GM19239 (cell line): ENCODE results near the gene TGFBR3.
A peak's percentile ranks its signal among the peaks of the same experiment; 100 is the strongest.

Source experiments
- DNase-seq: peaks from one replicate; pipeline ENCODE4 v3.0.0; 2011; ENCODE audit warnings: low spot score; ENCODE audit not compliant: insufficient read length
- FAIRE-seq: peaks from 2 replicates; lab custom pipeline; 2011; peaks lifted over from hg19 to GRCh38; lab: Jason Lieb, UNC

The TGFBR3 gene

DNA sequence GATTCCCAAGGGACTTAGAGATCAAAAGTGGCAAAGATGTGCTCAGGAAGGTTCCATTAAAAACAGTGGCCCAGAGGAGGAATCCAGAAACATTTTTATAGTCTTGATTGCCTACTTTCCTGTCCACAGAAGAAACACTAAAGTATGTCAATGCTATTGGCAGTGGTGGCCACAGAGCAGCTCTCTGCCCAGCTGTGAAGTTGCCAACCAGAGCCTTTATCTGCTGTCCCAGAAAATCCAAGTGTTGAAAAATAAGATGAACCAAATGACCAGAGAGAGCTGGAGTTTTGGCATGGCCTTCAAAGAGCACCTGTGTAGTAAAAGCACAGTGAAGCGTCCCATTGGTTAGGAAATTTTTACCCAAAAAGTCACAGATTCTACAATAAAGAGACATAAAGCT lies 181.2 kb downstream of the TGFBR3 start:
- FAIRE-seq (no peak), DNase-seq (no peak)

DNA sequence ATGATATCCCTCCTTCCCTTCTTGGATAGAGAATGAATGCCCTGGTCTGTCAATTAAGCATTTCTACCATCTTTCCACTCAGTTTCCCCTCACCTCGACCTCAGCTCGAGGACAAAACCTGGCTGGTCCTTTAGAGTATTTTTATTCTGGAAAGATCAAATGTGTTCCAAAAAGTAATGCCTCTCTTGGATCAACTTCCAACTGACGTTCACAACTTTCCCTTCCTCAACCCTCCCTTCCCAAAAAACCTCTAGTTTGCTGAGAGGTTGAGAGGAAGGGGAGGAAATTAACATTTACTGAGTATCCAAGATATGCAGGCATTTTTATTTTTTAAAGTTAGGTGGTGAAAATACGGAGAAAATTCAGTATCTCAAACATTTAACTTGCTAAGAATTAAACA lies 182.9 kb downstream of the TGFBR3 start:
- DNase-seq: no peak

DNA sequence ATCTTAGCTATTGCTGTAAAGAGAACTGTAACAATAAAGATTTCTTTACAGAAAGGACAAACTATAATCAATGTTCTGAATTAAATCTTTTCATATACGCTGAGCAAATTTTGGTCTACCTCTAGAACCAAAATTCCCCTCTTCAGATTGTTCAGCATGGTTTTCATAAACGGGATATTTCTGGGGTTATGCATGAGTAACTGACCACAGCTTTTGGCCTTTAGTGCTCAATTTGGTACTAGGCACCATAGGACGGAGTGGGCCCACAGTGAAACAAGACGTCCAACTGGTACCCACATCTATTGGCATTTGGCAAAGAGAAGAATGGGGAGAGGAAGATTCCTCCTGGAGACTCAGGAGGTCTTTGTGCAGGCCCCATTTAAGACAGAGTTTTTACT lies 184.5 kb downstream of the TGFBR3 start:
- no peak for FAIRE-seq
- no peak for DNase-seq

More for the DNA sequence above, 182.9 kb downstream of the TGFBR3 start:
- FAIRE-seq: no peak

DNA sequence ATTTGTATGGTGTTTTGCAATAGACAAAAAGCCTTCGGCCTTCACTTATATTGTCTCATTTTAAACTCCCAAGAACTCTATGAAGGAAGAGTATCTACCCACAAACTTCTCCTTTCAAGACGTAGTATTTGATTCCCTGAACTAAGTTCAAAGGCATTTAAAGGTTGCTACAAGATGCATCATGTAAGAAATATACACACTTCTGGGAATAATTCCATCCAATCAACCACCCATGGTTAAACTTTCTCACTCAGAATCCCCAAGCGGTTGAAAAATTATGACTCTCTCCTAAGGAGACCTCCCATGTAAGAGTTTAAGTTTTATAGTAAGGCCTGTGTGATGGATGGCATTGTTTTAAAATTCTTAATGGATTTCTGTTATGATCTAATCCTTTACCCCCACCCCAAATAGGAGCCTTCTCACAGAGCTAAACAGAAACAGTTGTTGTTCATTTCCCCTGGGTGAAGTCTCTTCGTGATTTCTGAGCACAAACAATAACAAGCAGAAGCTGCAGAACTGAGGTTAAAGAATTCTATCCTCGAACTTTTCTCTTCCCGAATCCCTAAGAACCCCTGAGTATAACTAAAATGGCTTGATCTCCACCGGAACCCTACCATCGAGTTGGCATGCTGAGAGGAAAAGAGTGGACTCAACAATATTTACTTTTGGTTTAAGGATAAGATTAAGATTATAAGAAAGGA lies 185.0 kb downstream of the TGFBR3 start:
- no peak for FAIRE-seq
- no peak for DNase-seq

DNA sequence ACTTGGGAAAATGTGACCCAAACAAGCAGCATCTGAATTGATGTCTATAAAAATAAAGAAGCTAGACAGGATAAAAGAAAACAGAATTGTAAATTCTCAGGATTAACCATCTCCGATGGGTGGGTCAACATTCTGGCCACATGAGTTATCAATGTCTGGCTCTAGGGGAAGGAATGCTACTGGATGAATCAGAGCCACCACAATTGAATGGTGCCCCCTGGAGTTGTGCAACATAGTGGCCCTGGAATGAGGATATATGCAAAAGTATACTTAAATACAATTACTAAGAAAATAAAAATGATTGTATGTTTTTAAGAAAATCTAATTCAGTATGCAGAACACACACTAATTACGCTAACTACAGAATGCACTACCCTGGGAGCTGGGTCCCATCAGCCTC lies 185.6 kb downstream of the TGFBR3 start:
- DNase-seq (no peak), FAIRE-seq (no peak)

DNA sequence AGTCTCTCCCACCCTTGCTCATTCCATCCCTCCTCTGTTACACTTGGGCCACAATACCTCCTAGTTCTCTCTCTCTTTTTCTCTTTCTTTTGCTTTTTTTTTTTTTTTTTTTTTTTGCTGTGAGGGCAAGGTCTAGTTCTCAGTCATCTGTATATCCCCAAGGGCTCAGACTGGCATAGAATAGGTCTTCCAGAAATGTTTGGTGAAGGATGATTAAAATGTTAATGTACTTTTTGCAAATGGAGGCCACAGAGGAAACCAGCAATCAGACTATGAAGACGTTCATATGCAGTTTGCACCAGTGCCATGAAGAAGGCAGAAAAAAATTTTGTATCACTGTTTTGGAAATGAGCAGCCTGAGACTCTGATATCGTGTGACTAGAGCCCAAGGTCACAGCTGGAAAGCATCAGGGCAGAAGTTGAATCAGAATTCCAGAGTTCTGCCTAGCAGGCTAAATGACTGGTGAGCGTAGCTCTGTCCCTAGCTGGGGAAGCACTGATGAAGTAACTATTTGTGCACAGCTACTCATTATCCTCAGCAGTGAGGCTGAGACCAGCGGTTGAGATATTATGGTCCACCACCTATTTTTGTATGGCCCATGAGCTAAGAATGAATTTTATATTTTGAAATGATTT lies 186.5 kb downstream of the TGFBR3 start:
- DNase-seq (no peak), FAIRE-seq (no peak)

DNA sequence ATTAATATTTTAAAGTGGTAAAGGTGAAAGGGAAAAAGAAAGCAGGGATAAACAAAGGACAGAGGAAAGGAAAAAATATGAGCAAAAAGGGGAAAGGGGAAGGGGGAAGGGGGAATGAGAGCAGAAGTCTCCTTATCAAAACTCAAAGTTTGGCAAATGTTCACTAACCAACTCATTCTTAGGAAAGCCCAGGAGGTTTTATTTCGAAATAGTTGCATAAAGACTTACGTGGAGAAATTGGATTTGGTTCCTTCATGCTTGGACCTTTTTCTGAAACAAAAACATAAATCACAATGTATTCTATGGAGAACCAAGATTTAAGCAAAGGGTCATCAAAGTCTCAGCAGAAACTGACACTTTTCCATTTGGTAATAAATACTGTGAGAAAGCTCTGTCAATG lies 188.1 kb downstream of the TGFBR3 start:
- DNase-seq: no peak
- FAIRE-seq: no peak

DNA sequence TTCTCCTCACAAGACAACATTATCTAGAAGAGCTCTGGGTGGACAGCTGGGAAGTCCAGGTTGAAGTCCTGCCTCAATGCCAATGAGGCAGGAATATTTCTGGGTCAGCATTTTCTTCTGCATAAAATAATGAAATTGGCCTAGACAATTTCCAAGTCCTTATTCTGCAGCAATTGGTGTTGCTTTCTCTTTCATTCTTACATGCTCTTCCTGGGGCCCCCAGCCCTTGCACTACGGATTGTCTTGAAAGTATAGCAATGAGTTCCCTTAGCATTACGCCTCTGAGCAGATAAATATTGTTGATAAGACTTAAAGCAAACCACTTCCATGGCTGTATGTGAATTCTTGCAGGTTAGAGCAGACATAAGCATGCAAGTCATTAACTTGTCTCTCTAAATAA lies 188.5 kb downstream of the TGFBR3 start:
- FAIRE-seq: no peak
- DNase-seq: no peak

DNA sequence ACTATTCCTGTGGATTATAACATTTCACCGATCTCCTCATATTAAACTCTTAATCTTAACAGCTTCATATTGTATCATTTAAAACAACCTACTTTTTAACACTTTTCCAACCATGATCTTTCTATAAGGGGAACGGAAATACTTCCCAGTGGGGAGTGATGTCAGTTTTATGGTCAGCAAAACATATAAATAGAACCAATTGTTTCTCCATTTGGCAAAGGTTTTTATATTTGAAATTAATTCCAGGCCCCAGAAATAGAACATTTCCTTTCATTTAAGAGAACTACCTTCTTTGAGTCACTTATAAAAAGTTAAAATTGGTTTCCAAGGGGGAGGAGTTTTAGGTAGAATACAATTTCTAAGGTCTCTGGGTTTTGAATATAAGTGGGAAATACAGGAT lies 189.6 kb downstream of the TGFBR3 start:
- DNase-seq (no peak), FAIRE-seq (no peak)

DNA sequence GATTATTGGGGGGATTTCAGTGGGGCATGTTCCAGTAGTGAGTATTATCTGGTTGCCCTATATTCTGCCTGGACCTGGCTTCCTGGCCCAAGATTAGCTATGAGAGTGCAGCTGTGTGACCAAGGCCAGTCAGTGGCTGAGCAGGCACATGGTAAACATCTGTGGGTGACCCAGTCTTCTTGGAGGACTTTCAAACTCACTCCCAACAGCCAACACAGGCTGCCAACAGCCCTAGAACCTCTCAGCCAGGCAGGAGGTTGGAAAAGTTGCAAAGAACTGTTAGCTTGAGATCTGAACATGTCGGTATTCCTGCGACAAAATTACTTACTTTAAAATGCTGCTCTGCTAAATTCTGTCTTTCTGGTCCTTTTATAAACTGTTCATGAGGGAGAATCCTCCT lies 192.4 kb downstream of the TGFBR3 start:
- FAIRE-seq (no peak), DNase-seq (no peak)

DNA sequence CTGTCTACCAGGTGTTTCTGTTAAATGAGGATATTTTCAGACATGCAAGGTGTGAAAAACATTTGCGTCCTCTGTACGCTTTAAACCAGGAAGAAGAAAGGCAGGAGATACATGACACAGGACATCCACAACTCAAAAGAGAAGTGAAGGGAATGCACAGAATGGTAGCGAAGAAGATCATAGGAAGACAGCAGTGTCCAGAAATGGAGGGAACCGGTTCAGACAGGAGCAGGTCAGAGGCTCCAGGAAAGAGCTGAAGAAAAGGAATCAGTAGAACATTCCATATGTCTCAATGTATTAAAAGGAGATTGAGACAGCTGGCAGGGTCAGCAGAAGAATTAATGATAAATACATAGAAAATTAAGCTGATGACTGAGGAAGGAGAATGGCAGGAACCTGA lies 194.4 kb downstream of the TGFBR3 start:
- DNase-seq: no peak
- no peak for FAIRE-seq

DNA sequence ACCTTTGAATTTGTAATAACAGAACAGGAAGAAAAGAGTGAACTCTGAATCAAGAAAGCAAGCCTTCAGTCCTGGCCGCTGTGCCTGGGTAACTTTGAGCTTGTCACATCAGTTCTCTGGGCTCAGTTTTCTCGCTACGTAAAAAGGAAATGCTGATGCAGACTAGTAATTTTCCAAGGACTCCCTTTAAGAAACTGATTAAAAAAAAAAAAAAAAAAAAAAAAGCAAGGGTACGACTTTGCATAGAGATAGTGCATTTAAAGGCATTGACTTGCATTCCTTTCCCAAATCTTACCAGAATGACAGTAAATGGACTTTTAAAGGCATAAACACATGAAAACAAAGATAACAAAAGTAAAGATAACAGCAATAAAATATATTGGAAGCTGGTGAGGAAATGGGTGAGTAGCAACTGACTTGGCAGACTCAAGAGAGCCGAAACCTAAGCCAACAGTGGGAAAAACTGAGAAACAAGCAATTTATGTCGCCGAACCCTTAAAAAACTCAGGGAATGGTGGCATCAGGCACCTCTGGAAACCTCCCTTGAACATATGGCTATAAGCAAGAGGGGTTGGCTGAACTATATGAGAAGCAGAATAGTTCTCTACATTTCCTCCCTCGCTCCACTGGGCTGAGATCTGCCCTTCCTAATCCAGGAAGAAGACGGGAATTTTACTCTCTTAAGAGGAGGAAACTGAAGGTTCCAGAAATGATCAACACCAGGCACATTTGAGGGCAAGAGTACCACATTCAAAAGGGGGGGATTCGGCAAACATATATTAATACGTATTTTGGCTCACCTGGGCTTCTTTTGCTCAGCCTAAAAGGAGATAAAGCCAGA lies 196.1 kb downstream of the TGFBR3 start:
- no peak for DNase-seq
- FAIRE-seq: no peak

DNA sequence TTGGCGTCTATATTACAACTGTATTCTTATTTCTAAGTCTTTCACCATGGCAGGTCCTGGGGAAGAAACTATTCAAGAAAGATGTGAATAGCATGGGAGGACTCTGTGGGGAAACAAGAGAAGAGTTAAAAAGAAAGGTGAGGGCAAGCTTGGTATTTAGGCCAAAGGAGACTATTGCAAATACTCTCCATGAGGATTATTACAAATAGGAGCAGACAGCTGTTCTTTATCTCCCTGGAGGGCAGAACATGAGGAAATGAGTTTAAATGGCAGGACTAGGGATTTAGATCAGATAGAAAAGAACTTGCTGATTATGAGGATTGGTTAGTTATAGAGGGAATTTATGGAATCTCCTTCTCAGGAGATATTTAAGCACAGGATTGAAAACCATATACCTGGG lies 198.5 kb downstream of the TGFBR3 start:
- no peak for DNase-seq
- FAIRE-seq: no peak

DNA sequence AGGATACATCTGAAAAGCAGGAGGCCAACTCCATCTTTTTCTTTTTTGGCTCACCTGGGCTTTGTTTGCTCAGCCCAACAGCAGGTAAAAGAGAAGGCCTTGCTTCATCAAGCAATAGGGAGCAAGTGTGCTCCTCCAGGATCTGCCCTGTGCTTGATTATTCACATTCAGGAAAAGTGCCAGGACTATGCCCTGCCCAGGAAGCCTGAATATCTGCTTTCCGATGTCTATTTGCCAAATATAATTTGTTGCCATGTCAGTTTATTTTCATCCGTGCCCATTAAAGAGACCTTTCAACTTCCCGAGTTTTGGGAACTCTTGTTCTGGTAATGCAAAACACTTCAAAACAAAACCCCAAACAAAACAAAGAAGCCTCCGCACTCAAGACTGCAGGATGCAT lies 200.0 kb downstream of the TGFBR3 start:
- no peak for FAIRE-seq

DNA sequence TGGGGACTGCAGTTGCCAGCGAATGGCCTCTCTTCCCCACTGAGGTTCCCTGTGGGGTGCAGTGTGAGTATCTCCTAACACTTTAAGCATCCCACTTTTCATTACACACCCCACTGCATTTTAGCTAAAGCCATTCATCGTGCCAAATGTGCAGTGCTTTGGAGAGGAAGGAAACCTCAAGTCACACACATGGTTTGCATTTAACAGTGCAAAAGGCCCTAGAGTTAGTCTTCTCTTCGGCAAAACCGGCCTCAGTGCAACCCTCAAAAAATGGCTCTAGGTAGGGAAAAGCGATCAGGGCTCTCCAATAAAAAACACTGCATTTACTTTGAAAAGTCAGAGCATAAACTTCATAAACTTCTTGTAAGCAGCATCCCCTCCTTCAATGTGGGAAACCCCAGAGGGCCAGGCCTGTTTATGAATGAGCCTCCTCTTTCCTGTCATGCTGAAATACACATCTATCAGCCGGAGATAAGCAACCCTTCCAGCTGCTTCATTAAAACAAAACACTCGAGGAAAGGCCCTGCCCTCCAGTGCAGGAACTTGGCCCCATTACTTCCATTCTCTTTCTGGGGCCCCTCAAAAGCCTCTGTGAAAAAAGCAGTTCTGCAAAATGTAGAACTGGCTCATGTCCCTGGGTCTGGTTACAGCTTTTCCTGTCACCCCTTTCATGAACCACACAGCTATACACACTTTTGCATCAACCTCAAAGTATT lies 201.3 kb downstream of the TGFBR3 start:
- FAIRE-seq: no peak
- no peak for DNase-seq

More for the DNA sequence above, 200.0 kb downstream of the TGFBR3 start:
- no peak for DNase-seq

DNA sequence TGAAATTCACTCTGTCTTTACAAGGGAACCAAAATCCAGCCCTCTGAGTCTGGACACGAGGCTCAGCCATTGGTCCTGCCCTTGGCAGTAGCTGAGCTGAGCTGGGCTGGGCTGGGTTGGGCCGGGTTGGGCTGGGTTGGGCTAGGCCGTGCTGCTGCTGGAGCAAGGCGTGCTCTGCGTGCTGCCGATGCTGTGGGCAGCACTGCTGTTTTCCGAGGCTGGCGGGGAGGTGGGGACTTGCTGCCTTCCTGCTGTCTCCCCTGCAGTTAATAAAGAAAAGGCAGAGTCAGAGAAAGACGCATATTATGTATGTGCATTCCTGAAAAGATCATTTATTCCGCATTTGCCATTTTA lies 202.4 kb downstream of the TGFBR3 start:
- DNase-seq (no peak), FAIRE-seq (no peak)

DNA sequence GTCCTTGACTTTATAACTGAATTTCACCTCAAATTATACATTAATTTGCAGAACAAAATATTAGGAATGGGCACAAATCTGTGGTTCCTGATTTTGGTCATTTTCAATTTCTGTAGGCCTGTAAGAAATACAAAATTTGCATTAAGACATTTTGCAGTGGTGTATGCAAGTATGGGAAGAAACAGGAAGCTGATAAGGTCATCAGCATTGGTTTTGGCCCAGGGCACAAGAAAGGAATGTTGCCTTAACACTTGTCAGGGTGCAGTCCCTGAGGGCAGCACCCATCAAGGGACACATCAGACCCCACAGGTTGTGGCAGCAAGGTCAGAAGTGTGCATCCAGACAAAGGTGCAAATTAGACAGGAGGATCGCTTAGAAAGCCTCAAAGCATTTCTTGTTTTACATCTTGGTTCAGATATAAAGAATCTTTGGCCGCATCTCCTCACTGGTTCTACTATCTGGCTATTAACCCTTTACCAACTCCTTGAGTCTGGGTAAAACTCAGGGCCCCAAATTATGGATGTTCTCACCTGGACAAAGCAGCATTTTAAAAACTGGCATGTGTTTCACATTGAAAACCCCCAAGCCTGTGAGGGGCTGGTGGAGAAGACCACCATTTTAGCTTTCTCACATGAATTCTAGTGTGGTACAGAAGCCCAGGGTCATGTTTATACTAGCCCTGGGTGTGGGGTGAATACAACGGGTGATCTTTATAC lies 202.9 kb downstream of the TGFBR3 start:
- FAIRE-seq: peak; percentile 44
- no peak for DNase-seq

DNA sequence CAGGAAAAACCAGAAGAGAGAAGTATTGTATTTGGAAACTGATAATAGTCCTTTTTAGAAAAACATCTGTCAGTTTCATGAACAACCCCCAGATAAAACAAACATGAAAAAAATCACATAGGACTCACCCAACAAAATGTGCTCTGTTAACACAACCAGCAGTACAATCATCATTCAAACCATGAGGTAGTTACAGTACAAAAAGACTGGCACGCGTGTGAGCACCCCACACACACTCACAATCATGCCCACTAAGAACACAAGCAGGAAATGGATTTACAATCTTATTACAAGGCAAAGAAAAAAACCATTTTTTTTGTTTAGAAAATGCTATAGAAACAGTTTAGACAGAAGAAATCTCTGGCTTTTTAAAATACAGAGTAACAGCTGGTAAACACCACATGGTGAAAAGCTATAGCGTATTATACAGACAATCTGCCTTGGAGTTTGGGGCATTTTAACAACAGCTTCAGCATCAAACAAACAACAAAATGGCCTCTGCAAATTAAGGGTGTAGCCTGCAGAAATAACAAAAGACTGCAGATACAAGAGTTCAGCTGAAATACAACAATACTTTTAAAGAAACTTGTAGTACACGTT lies 205.3 kb downstream of the TGFBR3 start:
- no peak for FAIRE-seq

DNA sequence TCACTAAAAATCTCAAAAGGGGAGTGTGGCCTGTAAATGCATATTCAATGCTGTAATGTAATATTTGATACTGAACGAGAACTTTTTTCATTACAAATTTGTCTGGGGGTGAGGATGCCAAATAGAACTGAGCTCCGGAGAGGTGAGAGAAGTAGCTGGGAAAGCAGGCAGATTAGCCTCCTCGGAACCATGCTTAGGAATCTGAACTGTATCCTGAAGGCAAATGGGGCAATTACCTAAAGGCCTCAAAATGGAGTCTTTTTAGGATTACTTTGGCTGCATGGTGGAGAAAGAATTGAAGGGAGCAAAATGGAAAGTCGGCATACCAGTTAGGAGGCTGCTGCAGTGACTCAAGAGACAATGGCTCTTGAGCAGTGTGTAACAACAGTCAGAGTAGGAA lies 206.5 kb downstream of the TGFBR3 start:
- DNase-seq: no peak
- FAIRE-seq: no peak

More for the DNA sequence above, 205.3 kb downstream of the TGFBR3 start:
- no peak for DNase-seq

DNA sequence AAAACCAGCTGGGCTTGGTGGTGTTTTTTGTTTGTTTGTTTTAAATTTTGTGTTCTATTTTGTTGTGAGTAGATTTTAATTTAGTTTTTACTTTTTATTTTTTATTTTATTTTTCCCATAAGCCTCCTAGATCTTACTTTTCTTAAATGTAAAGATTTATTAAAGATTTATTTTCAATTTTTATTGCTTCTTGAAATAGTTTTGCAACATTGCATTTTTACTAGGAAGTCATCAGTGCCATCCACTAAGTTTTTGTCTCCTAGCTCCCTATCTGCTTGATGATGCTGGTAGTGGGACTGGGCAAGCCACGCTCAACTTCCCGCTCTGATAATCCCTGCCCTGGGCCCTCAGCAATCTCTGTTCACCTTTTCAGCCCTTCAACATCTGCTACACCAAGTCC lies 209.9 kb downstream of the TGFBR3 start:
- FAIRE-seq: no peak
- no peak for DNase-seq
